Measurements from ENCODE around the gene ALDOB. TPM values are rescaled to one million over a fixed set of nuclear protein-coding genes. Genes with fewer than 3 reads are reported as not detected.

ALDOB gene
- total RNA-seq: not detected

- no peak for TF ChIP-seq CTCF (IDR thresholded peaks at IDR 0.05)
- H3K4me1 Mint-ChIP-seq (ENCODE audit: low read depth): no peaks in the 10 kb centered on the region
- POLR2A ChIA-PET: no interaction called here
- no peak within 1 kb of the TSS for H3K27ac Mint-ChIP-seq
- no peaks in the 10 kb centered on the region for H3K9me3 Mint-ChIP-seq
- no peak within 1 kb of the TSS for H3K4me3 Mint-ChIP-seq
- ATAC-seq (no peak), DNase-seq (no peak)
- CTCF ChIA-PET: interaction anchor here (1.3 kb wide), 1 partner anchor 10 kb away, joined by 3 read pairs; no protein-coding TSS in a partner anchor
- intact Hi-C loops (cut with micrococcal nuclease): no loop called here
- H3K27me3 Mint-ChIP-seq: peaks cover 9% of the 10 kb centered on the region
- no peaks in the 10 kb centered on the region for H3K36me3 Mint-ChIP-seq (ENCODE audit: low read depth)
Observed at GRCh38 chr9:101435601-101436079, at the start of gene ALDOB. Gene ALDOB, minus strand, starts transcription at chr9:101435774. Its CDS starts 4,887 bp downstream, at chr9:101430887.

- ChIA-PET CTCF (no interaction called here), POLR2A (no interaction called here)
- Mint-ChIP-seq H3K4me3 (no peak overlapping the region), H3K4me1 (ENCODE audit: low read depth) (peaks cover 4% of the 10 kb centered on the region), H3K36me3 (ENCODE audit: low read depth) (no peaks in the 10 kb centered on the region), H3K27me3 (peaks cover 55% of the 10 kb centered on the region), H3K27ac (no peak overlapping the region), H3K9me3 (no peaks in the 10 kb centered on the region)
- DNase-seq (no peak), ATAC-seq (no peak)
- no peak for TF ChIP-seq CTCF (IDR thresholded peaks at IDR 0.05)
- intact Hi-C loops (cut with micrococcal nuclease): no loop called here
Observed at GRCh38 chr9:101484046-101484445, 48.5 kb upstream of the ALDOB start.

DNA sequence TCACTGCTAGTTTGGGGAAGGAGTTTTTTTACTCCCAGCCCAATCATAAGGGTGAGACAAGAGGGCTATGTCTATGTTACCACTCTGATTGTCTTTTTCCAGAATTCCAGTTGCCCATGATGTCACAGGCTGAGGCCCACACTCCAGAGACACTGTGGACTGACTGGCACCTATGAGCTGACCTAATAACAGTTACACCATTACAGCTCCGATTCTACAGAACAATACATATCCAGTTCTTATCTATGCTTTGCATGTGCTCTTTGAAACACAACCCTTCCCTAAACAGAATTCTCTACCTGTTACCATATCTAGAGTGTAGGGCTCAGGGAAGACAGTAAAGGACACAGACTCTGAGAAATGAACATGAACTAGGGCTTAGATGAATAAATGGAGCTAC, 45.7 kb upstream of the ALDOB start:
- POLR2A ChIA-PET: no interaction called here
- no peak for TF ChIP-seq CTCF (IDR thresholded peaks at IDR 0.05)
- no peaks in the 10 kb centered on the region for H3K36me3 Mint-ChIP-seq (ENCODE audit: low read depth)
- DNase-seq (no peak), ATAC-seq (no peak)
- no peak overlapping the region for H3K4me3 Mint-ChIP-seq
- H3K9me3 Mint-ChIP-seq: no peaks in the 10 kb centered on the region
- CTCF ChIA-PET: interaction anchor here (2.5 kb wide), 1 partner anchor 22 kb away, joined by 10 read pairs; no protein-coding TSS in a partner anchor
- intact Hi-C loops (cut with micrococcal nuclease): no loop called here
- no peaks in the 10 kb centered on the region for H3K4me1 Mint-ChIP-seq (ENCODE audit: low read depth)
- peaks cover 35% of the 10 kb centered on the region for H3K27me3 Mint-ChIP-seq
- no peak overlapping the region for H3K27ac Mint-ChIP-seq

- Mint-ChIP-seq H3K36me3 (ENCODE audit: low read depth) (no peaks in the 10 kb centered on the region), H3K4me3 (no peak overlapping the region), H3K27me3 (peaks cover 27% of the 10 kb centered on the region), H3K27ac (no peak overlapping the region), H3K4me1 (ENCODE audit: low read depth) (no peaks in the 10 kb centered on the region), H3K9me3 (no peaks in the 10 kb centered on the region)
- ChIA-PET POLR2A (no interaction called here), CTCF (no interaction called here)
- DNase-seq (no peak), ATAC-seq (no peak)
- TF ChIP-seq CTCF (IDR thresholded peaks at IDR 0.05): no peak
- intact Hi-C loops (cut with micrococcal nuclease): no loop called here
Observed at GRCh38 chr9:101480386-101480785, 44.8 kb upstream of the ALDOB start.

GRCh38 chr9:101479338-101480030, 43.9 kb upstream of the ALDOB start:
- no peak for DNase-seq
- no peak overlapping the region for H3K4me3 Mint-ChIP-seq
- intact Hi-C loops (cut with micrococcal nuclease): no loop called here
- no peaks in the 10 kb centered on the region for H3K9me3 Mint-ChIP-seq
- H3K27ac Mint-ChIP-seq: no peak overlapping the region
- H3K4me1 Mint-ChIP-seq (ENCODE audit: low read depth): no peaks in the 10 kb centered on the region
- ATAC-seq: no peak
- TF ChIP-seq CTCF (IDR thresholded peaks at IDR 0.05): no peak
- POLR2A ChIA-PET: no interaction called here
- H3K27me3 Mint-ChIP-seq: peaks cover 28% of the 10 kb centered on the region
- H3K36me3 Mint-ChIP-seq (ENCODE audit: low read depth): no peaks in the 10 kb centered on the region
- CTCF ChIA-PET: no interaction called here

All from activated CD8-positive, alpha-beta T cell treated with anti-CD3 and anti-CD28 coated beads for 36 hours (primary cell).